Fibroblast of the aortic adventitia (primary cell): ENCODE data around the gene CPVL. TPM values are rescaled to one million over a fixed set of nuclear protein-coding genes. Genes with fewer than 3 reads are reported as not detected.
"Not testable (repeated sequence)": the region's sequence is repeated elsewhere in the genome, so short reads cannot be mapped to it uniquely, and the experiment has no call there.

ENCODE experiments used
- DNase-seq: peaks from one replicate; pipeline ENCODE4 v3.0.0-alpha.2; 2010; ENCODE audit warnings: low read depth
- H3K4me3 ChIP-seq: 2 replicates; pipeline ENCODE4 v1.5.1; 2011; ENCODE audit warnings: low read depth, mild to moderate bottlenecking, control low read depth, low read length, moderate library complexity
- CTCF ChIP-seq: IDR thresholded peaks from 2 replicates; pipeline ENCODE4 v1.5.1; 2011; ENCODE audit warnings: mild to moderate bottlenecking, low read length, control low read depth, inconsistent platforms; ENCODE audit not compliant: insufficient read depth
- total RNA-seq: library from RNA; depleted of rRNA; stranded (reverse); fragments of >200 nt; gene quantifications from 2 replicates; pipeline ENCODE4 v1.2.3, GENCODE V29; 2012; ENCODE audit warnings: low replicate concordance

CPVL gene
- total RNA-seq, 1 donor: 0.54 TPM

DNA sequence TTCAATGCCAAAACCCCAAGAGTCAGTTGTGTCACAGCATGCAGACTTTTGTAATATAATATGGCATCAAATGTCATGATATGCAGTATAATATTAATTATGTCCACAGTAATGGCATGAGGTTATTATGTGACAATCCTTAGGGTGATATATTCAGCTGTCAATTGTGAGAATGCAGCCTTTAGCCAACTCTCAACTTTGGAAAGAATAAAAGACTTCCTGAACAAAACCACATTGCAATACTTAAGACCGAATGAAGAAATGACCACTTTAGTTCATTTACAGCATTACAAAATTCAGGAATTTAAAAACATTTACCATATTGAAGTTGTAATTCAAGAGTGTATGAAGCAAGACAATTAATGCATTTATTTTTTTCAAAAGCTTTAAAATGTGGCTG, 45.4 kb downstream of the CPVL start:
- no peak for DNase-seq
- no peak for TF ChIP-seq CTCF
- no peak overlapping the region for H3K4me3 ChIP-seq

- no peak overlapping the region for H3K4me3 ChIP-seq
- no peak for DNase-seq
- no peak for TF ChIP-seq CTCF
Measured at GRCh38 chr7:29099896-29100847, 46.2 kb downstream of the CPVL start.

DNA sequence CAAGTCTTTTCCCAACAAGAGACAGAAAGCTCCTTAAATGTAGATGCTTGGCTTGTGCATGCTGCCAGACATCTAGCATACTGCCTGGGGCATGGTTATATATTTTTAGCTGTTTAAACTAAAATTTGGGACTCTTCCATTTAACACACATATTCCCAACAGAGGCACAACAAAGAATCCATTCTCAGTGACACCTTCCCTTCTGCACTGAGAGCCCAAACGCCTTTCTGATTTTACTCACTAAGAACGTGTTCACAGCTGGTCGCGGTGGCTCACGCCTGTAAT, 49.9 kb downstream of the CPVL start:
- no peak overlapping the region for H3K4me3 ChIP-seq
- no peak for TF ChIP-seq CTCF
- no peak for DNase-seq

DNA sequence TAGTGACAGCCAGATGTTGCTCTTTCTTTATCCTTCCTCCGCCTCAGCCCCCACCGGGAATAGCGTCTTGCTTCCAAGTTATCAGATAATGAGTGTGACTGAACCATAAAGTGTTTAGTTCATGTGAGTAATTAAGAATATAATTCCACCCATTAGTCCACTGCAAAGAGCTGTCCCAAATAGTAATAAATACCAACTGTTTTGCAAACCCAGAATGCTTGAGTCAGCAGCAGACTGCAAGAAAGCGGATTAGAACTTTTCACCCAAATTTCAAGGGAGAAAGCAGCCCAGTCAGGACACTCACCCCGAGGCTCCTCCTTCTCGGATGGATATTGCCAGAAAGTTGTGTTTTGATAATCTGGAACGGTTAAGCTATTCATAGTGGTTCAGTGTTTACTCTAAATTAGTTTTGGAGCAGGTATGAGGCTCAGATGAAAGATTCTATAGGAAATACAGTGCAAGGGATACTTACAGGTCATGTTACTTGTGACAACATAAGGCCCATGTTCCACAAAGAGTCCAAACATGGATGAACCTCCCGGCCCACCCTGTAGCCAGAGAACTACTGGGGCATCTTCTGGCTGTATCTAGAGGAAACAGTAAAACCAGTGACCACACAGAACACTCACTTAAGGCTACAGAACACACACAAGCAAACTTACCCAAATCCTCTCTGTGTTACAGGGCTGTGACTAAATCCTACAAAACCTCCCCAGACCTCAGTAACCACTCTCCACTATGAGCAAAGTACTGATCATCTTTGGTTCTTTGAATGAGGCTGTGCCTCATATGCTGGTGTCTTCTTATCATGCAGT, 50.5 kb downstream of the CPVL start:
- TF ChIP-seq CTCF: no peak

DNA sequence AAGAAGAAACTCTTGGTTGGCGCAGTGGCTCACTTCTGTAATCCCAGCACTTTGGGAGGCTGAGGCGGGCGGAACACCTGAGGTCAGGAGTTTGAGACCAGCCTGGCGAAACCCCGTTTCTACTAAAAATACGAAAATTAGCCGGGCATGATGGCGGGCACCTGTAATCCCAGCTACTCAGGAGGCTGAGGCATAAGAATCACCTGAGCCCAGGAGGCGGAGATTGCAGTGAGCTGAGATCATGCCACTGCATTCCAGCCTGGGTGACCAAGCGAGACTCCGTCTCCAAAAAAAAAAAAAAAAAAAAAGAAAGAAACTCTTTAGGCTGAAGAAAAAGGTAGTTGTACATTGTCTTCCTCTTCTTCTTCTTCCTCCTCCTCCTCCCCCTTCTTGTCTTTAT, 53.2 kb downstream of the CPVL start:
- H3K4me3 ChIP-seq, DNase-seq: not testable (repeated sequence)

More for the DNA sequence above, 50.5 kb downstream of the CPVL start:
- no peak overlapping the region for H3K4me3 ChIP-seq
- DNase-seq: no peak

- TF ChIP-seq CTCF: no peak
- H3K4me3 ChIP-seq: peak overlapping the region; percentile 26
- DNase-seq: no peak
Measured at GRCh38 chr7:29091715-29092114, 54.6 kb downstream of the CPVL start.
